ENCODE data around the gene ARRB2. TPM values are rescaled to one million over a fixed set of nuclear protein-coding genes. Genes with fewer than 3 reads are reported as not detected.

Gene ARRB2
- total RNA-seq, 3 donors from 2014 or later = 25.2 to 67.4 (median 42.3) TPM

DNA sequence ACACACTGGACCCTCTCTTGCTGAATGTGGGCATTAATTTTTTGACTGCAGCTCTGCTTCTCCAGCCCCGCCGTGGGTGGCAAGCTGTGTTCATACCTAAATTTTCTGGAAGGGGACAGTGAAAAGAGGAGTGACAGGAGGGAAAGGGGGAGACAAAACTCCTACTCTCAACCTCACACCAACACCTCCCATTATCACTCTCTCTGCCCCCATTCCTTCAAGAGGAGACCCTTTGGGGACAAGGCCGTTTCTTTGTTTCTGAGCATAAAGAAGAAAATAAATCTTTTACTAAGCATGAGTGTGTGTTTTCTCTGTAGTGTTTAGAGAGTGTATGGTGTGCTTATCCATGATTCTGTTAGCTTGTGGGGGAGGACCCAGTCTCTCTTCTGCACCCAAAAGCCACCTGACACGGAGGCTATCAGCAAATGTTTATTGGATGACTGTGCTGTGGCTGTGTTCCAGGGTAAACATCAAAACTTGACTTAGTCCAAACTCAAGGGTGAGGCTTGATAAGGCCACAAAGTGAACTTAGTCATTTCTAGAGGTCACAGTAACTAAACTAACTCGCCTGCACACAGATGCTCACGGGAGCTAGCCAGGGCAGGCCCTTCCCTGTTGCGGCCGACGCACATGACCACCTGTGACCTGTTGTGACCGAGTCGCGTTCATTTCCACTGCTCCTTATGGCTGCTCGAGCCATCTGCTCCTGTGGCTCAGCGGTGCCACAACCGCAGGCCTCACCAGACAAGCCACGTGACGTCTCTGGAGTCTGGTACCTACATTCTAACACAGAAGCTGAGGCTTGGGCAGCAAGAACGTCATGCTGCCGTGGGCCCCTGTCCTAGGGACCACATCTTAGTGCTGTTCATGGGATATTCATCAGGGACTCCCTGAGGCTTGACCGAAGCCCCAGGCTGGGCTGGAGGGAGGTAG is 11.0 kb downstream of the ARRB2 start:
- Histone ChIP-seq H3K36me3 (no peaks in the 10 kb centered on the region), H3K4me1 (no peaks in the 10 kb centered on the region), H3K27ac (no peak overlapping the region), H3K4me3 (no peak overlapping the region), H3K9me3 (no peaks in the 10 kb centered on the region), H3K27me3 (no peaks in the 10 kb centered on the region)
- intact Hi-C loops (cut with DNase I; ENCODE audit: low total_unique reads) = no loop called here
- TF ChIP-seq POLR2AphosphoS5 (IDR thresholded peaks at IDR 0.05) = no peak
- TF ChIP-seq, protein P1, sequence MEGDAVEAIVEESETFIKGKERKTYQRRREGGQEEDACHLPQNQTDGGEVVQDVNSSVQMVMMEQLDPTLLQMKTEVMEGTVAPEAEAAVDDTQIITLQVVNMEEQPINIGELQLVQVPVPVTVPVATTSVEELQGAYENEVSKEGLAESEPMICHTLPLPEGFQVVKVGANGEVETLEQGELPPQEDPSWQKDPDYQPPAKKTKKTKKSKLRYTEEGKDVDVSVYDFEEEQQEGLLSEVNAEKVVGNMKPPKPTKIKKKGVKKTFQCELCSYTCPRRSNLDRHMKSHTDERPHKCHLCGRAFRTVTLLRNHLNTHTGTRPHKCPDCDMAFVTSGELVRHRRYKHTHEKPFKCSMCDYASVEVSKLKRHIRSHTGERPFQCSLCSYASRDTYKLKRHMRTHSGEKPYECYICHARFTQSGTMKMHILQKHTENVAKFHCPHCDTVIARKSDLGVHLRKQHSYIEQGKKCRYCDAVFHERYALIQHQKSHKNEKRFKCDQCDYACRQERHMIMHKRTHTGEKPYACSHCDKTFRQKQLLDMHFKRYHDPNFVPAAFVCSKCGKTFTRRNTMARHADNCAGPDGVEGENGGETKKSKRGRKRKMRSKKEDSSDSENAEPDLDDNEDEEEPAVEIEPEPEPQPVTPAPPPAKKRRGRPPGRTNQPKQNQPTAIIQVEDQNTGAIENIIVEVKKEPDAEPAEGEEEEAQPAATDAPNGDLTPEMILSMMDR (IDR thresholded peaks at IDR 0.05) = no peak
- no peak for TF ChIP-seq POLR2A (IDR thresholded peaks at IDR 0.05)
- no peak for DNase-seq (ENCODE audit: low spot score in 2 of 2)

DNA sequence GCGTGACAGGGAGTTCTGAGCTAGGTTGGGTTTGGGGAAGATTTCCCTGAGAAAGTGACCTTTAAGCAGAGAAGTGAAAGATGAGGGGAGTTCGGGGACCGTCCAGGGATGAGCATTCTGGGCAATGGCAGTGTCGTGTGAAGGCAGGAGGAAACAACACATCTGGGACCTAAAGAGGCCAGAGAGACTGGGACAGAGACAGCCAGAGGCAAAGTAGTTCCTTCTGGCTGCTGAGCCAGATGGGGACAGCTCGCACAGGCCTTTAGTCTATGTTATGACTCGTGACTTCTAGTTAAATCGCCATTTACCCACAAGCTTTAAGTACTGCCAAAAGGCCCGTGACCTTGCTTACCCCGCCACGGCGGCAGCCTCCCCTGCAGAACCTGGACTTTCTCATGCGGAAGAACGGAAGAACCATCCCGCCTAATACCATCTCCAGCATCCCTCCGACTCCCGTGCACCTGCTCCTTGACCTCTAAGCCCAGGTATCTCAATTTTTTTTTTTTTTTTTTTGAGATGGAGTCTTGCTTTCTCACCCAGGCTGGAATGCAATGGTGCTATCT is 12.3 kb downstream of the ARRB2 start:
- Histone ChIP-seq H3K36me3 (no peaks in the 10 kb centered on the region), H3K4me1 (no peaks in the 10 kb centered on the region), H3K27me3 (no peaks in the 10 kb centered on the region), H3K9me3 (no peaks in the 10 kb centered on the region), H3K4me3 (no peak overlapping the region), H3K27ac (no peak overlapping the region)
- intact Hi-C loops (cut with DNase I; ENCODE audit: low total_unique reads) = no loop called here
- no peak for TF ChIP-seq POLR2AphosphoS5 (IDR thresholded peaks at IDR 0.05)
- TF ChIP-seq, protein P1 (IDR thresholded peaks at IDR 0.05) = no peak
- TF ChIP-seq POLR2A (IDR thresholded peaks at IDR 0.05) = no peak
- no peak for DNase-seq (ENCODE audit: low spot score in 2 of 2)

DNA sequence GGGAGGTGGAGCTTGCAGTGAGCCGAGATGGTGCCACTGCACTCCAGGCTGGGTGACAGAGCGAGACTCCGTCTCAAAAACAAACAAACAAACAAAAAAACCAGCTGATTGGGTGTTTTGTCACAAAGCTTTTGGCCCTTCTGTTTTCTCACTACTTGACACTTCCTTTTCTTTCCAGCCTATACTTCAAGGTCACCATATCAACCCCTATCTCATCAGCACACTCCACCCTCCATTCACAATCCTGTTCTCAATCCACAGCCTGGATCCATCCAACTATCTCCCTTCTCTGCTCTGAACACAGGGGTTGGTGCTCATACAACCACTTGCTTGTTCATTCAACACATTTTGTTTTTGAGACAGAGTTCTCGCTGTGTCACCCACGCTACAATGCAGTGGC is 14.2 kb downstream of the ARRB2 start:
- intact Hi-C loops (cut with DNase I; ENCODE audit: low total_unique reads) = no loop called here
- H3K4me3 ChIP-seq = no peak overlapping the region
- no peak for TF ChIP-seq POLR2A (IDR thresholded peaks at IDR 0.05)
- TF ChIP-seq POLR2AphosphoS5 (IDR thresholded peaks at IDR 0.05) = no peak
- TF ChIP-seq, protein P1 (IDR thresholded peaks at IDR 0.05) = no peak
- no peaks in the 10 kb centered on the region for H3K4me1 ChIP-seq
- no peaks in the 10 kb centered on the region for H3K9me3 ChIP-seq
- no peaks in the 10 kb centered on the region for H3K27me3 ChIP-seq
- no peaks in the 10 kb centered on the region for H3K36me3 ChIP-seq
- DNase-seq (ENCODE audit: low spot score in 2 of 2) = no peak
- no peak overlapping the region for H3K27ac ChIP-seq

DNA sequence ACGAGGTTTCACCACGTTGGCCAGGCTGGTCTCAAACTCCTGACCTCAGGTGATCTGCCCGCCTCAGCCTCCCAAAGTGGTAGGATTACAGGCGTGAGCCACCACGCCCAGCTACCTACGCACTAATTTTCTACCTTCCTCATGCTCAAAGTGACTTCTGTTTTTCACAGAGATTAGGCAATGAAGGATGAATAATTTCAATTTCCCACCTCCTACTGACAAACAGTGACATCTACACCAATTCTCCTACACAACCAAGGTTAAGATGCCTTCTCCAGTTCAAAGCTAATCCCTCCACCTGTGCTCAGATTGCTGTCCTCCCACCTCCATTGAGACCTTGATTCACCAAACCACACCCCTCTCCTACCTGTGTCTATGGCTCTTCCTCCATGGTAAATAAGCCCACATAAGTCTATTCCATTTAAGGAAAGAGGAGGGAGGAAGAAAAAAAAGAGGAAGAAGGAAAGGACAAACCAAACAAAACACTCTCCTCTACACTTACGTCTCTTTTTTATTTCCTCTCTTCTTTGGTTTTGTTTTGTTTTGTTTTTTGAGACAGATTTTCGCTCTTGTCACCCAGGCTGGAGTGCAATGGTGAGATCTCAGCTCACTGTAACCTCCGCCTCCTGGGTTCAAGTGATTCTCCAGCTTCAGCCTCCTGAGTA is 15.3 kb downstream of the ARRB2 start:
- no peak for TF ChIP-seq POLR2AphosphoS5 (IDR thresholded peaks at IDR 0.05)
- TF ChIP-seq, protein P1 (IDR thresholded peaks at IDR 0.05) = no peak
- no peak for TF ChIP-seq POLR2A (IDR thresholded peaks at IDR 0.05)
- Histone ChIP-seq H3K36me3 (no peaks in the 10 kb centered on the region), H3K27ac (no peak overlapping the region), H3K4me3 (no peak overlapping the region), H3K9me3 (no peaks in the 10 kb centered on the region), H3K27me3 (no peaks in the 10 kb centered on the region), H3K4me1 (peaks cover 0 to 6% of the 10 kb centered on the region in 2 donors)
- DNase-seq (ENCODE audit: low spot score in 2 of 2) = no peak
- intact Hi-C loops (cut with DNase I; ENCODE audit: low total_unique reads) = no loop called here

DNA sequence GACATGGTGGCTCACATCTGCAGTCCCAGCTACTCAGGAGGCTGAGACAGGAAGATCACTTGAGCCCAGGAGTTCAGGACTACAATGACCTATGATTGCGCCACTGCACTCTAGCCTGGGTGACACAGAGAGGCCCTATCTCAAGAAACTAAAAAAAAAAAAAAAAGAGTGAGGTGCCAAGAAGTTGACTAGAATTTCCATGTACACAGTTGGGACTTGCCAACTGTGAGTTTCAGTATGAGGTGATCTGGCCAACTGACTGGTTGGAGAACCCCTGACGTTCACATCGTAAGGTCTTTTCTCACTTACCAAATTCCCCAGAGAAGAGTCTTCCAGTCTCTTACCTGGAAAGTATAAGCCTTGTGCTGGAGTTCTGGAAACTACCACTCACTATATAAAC is 17.7 kb downstream of the ARRB2 start:
- Histone ChIP-seq H3K4me1 (peaks cover 0 to 7% of the 10 kb centered on the region in 2 donors), H3K27ac (no peak overlapping the region), H3K9me3 (no peaks in the 10 kb centered on the region), H3K4me3 (no peak overlapping the region), H3K36me3 (no peaks in the 10 kb centered on the region), H3K27me3 (no peaks in the 10 kb centered on the region)
- no peak for DNase-seq (ENCODE audit: low spot score in 2 of 2)
- intact Hi-C loops (cut with DNase I; ENCODE audit: low total_unique reads) = no loop called here
- TF ChIP-seq, protein P1 (IDR thresholded peaks at IDR 0.05) = no peak
- TF ChIP-seq POLR2AphosphoS5 (IDR thresholded peaks at IDR 0.05) = no peak
- no peak for TF ChIP-seq POLR2A (IDR thresholded peaks at IDR 0.05)
